PFSK-1 (cell line): Measurements from ENCODE around the gene XYLT1.

ENCODE experiments used
- FOXP2 ChIP-seq: optimal IDR thresholded peaks from 2 replicates; pipeline ENCODE3; 2011; ENCODE audit warnings: borderline replicate concordance, control low read depth, inconsistent platforms; ENCODE audit not compliant: insufficient read depth; ENCODE audit errors: extremely low read length, extremely low read depth
- POLR2AphosphoS5 ChIP-seq: IDR thresholded peaks from 2 replicates; pipeline ENCODE4 v1.6.1; 2012; ENCODE audit warnings: low read depth, mild to moderate bottlenecking, control low read depth, low read length, moderate library complexity
- REST ChIP-seq, 2 experiments: IDR thresholded peaks; 2 replicates each; pipeline versions ENCODE4 v1.6.1 to v1.8.0; 2011 to 2012; ENCODE audit warnings: low read depth in 2 of 2, low read length in 2 of 2, control low read depth in 1 of 2, inconsistent platforms in 1 of 2, mild to moderate bottlenecking in 1 of 2, moderate library complexity in 1 of 2; ENCODE audit not compliant: insufficient read depth in 1 of 2
- SIN3A ChIP-seq: IDR thresholded peaks from 2 replicates; pipeline ENCODE4 v1.6.1; 2012; ENCODE audit warnings: mild to moderate bottlenecking, low read length, moderate library complexity, borderline replicate concordance; ENCODE audit not compliant: insufficient read depth
- TAF1 ChIP-seq: IDR thresholded peaks from 2 replicates; pipeline ENCODE4 v1.6.1; 2012; ENCODE audit warnings: low read length, control low read depth, borderline replicate concordance; ENCODE audit not compliant: insufficient read depth

Gene XYLT1

GRCh38 chr16:17246268-17246885 is 224.4 kb downstream of the XYLT1 start:
- TF ChIP-seq TAF1 = no peak
- TF ChIP-seq SIN3A = no peak
- no peak for TF ChIP-seq REST (IDR thresholded peaks at IDR 0.05; ENCODE audit: insufficient read depth in 1 of 2, low read depth in 2 of 2, low read length in 2 of 2)
- TF ChIP-seq FOXP2 = no peak
- no peak for TF ChIP-seq POLR2AphosphoS5

DNA sequence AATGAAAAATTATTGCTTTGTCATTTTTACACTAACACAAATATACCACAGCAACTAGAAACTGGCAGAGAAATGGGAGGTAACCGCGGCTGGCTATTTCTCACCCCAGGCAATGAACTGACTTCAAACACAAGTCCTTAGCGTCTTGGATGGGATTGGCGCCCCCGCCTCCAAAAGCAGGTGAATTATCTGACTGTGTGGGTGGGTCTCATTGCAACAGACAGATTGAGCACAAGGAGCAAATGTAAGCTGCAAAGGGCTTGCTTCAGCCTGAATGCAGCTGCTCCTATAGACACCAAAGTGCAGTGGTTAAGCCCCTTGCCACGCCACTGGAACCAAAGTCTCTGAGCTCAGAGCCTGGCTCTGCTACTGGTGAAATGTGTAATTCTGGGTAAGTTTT is 225.0 kb downstream of the XYLT1 start:
- TF ChIP-seq SIN3A (no peak), POLR2AphosphoS5 (no peak), FOXP2 (no peak)

DNA sequence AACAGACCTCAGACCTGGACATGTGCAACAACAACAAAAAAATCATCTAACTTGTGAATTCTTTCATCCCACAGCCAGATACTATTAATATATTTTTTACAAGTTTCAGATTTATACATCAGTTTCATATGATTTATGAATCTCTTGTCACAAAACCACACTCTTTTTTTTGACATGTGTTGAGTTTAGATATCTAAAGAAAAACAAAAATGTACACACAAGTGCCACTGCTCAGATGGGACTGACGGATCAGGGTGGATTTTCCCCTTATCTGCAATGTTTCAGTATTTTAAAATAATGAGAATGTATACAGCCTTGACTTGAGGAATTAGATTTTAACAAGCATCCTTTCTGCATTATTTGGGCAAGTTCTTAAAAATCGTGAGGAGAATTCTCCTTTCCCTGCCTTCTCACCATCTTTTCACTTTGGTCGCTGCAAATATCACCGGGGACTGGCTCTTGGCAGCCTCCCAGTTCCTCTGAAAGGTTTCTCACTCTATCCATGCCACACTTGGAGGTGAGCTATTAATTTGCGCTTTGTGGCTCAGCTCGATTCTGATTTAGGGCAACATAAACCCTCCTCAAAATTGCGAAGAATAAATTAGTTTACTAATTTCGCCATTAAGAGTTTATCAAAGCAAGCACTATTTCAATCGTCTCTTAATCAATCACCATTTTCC is 225.7 kb downstream of the XYLT1 start:
- no peak for TF ChIP-seq REST (IDR thresholded peaks at IDR 0.05; ENCODE audit: insufficient read depth in 1 of 2, low read depth in 2 of 2, low read length in 2 of 2)
- TF ChIP-seq TAF1 = no peak
- TF ChIP-seq FOXP2 = no peak
- no peak for TF ChIP-seq SIN3A
- TF ChIP-seq POLR2AphosphoS5 = no peak

DNA sequence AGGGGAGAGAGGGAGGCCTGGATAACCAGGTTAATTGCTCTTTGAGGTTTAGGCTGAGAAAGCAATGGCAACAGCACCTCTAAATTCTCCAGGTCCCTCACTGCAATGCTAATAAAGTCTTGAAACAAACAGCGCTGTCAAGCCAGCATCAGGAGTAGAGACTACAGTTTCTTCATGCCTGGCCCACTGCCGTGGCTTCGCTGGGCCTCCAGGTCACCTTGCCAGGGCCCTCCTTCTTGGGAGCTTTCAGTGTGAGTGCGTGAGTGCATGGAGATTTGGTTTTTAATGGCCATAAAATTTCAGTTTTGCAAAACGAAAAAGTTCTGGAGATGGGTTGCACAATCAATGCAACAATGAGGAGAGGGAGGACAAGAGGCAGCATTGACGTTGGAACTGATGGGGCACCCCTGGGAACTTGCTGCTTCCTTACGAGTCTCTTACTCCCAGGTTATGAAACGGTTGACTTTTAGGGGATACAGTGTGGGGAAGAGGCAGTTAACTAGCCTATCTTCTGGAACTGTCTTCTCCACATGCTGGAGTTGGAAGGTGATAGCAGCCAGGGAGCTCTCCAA is 229.4 kb downstream of the XYLT1 start:
- TF ChIP-seq REST (IDR thresholded peaks at IDR 0.05; ENCODE audit: insufficient read depth in 1 of 2, low read depth in 2 of 2, low read length in 2 of 2) = no peak
- TF ChIP-seq FOXP2 = no peak
- no peak for TF ChIP-seq POLR2AphosphoS5
- no peak for TF ChIP-seq TAF1
- TF ChIP-seq SIN3A = no peak

DNA sequence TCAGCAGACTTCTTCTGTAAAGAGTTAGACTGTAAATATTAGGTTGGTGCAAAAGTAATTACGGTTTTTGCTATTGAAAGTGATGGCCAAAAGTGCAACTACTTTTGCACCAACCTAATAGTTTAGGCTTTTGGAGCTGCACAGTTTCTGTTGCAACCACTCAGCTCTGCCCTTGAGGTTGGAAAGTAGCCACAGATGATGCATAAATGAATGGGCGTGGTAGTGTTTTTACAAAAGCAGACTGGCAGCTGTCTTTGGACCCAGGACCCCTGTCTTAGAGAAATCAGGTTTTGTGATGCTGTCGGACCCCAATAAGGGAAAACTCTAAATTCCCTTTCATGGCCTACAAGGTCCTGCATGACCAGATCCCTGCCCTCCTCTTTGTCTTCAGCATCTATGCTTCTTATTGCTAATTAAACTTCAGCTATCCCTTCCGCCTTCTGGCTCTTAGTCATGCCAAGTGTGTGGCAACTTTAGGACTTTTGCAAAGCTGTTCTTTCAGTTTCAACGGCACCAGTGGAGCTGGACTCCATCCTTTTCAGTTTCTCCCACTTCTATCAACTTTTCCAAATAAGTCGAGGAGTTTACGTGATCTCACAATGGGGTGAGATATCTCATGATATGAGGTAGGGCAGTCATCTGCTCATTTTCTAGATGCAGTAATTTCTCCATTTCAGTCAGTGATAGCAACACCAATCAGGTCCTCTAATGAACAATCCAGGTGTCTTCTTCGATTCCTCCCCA is 232.3 kb downstream of the XYLT1 start:
- TF ChIP-seq TAF1 = no peak
- no peak for TF ChIP-seq POLR2AphosphoS5
- TF ChIP-seq SIN3A = no peak
- TF ChIP-seq FOXP2 = no peak
- no peak for TF ChIP-seq REST (IDR thresholded peaks at IDR 0.05; ENCODE audit: insufficient read depth in 1 of 2, low read depth in 2 of 2, low read length in 2 of 2)
